ENCODE results near the gene SSPN. TPM values are rescaled to one million over a fixed set of nuclear protein-coding genes. Genes with fewer than 3 reads are reported as not detected.

Gene SSPN
- total RNA-seq, 1 experiment from 2014 or later, result 1.8 TPM

DNA sequence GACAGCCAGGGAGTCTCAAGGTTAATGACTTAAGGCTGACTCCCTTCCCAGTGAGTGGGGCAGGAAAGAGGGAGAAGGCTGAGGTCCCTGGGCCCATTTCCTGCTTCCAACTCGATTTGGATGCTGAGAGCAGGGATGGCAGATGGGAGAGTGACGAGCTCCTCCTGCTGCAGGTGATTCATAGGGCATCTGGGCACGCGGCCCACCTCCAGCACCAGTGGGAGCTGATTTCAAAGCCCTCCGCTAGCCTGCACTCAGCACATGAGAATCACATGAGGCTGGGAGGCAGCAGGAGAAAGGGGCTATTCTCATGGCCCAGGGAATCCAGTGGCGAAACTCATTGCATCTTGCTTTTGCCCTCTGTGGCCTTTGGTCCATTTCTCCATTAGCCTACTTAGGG lies 90.8 kb downstream of the SSPN start (continued):
- TF ChIP-seq, protein P1, sequence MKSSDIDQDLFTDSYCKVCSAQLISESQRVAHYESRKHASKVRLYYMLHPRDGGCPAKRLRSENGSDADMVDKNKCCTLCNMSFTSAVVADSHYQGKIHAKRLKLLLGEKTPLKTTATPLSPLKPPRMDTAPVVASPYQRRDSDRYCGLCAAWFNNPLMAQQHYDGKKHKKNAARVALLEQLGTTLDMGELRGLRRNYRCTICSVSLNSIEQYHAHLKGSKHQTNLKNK (CRISPR knock-in tag; IDR thresholded peaks at IDR 0.05), result no peak
- TF ChIP-seq CREB1 (CRISPR knock-in tag; IDR thresholded peaks at IDR 0.05), result no peak
- no peak for TF ChIP-seq FOXK1 (CRISPR knock-in tag; IDR thresholded peaks at IDR 0.05)
- no peak for TF ChIP-seq FOXP1 (CRISPR knock-in tag; IDR thresholded peaks at IDR 0.05; ENCODE audit: borderline replicate concordance)
- TF ChIP-seq ZNF263 (CRISPR knock-in tag; IDR thresholded peaks at IDR 0.05; ENCODE audit: low read depth), result no peak
- TF ChIP-seq GRHL2 (CRISPR knock-in tag; IDR thresholded peaks at IDR 0.05; ENCODE audit: insufficient replicate concordance, severe bottlenecking), result no peak
- TF ChIP-seq, protein P2, sequence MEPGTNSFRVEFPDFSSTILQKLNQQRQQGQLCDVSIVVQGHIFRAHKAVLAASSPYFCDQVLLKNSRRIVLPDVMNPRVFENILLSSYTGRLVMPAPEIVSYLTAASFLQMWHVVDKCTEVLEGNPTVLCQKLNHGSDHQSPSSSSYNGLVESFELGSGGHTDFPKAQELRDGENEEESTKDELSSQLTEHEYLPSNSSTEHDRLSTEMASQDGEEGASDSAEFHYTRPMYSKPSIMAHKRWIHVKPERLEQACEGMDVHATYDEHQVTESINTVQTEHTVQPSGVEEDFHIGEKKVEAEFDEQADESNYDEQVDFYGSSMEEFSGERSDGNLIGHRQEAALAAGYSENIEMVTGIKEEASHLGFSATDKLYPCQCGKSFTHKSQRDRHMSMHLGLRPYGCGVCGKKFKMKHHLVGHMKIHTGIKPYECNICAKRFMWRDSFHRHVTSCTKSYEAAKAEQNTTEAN (CRISPR knock-in tag; IDR thresholded peaks at IDR 0.05), result no peak
- TF ChIP-seq, protein P3, sequence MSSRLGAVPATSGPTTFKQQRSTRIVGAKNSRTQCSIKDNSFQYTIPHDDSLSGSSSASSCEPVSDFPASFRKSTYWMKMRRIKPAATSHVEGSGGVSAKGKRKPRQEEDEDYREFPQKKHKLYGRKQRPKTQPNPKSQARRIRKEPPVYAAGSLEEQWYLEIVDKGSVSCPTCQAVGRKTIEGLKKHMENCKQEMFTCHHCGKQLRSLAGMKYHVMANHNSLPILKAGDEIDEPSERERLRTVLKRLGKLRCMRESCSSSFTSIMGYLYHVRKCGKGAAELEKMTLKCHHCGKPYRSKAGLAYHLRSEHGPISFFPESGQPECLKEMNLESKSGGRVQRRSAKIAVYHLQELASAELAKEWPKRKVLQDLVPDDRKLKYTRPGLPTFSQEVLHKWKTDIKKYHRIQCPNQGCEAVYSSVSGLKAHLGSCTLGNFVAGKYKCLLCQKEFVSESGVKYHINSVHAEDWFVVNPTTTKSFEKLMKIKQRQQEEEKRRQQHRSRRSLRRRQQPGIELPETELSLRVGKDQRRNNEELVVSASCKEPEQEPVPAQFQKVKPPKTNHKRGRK (CRISPR knock-in tag; IDR thresholded peaks at IDR 0.05; ENCODE audit: borderline replicate concordance), result no peak
- TF ChIP-seq PRRX2 (CRISPR knock-in tag; IDR thresholded peaks at IDR 0.05), result no peak
- TF ChIP-seq ETV6 (CRISPR knock-in tag; IDR thresholded peaks at IDR 0.05), result no peak
- TF ChIP-seq ZNF396 (CRISPR knock-in tag; IDR thresholded peaks at IDR 0.05; ENCODE audit: borderline replicate concordance), result no peak
- no peak for TF ChIP-seq ZNF416 (CRISPR knock-in tag; IDR thresholded peaks at IDR 0.05)
- TF ChIP-seq FOXJ3 (CRISPR knock-in tag; IDR thresholded peaks at IDR 0.05; ENCODE audit: borderline replicate concordance), result no peak

DNA sequence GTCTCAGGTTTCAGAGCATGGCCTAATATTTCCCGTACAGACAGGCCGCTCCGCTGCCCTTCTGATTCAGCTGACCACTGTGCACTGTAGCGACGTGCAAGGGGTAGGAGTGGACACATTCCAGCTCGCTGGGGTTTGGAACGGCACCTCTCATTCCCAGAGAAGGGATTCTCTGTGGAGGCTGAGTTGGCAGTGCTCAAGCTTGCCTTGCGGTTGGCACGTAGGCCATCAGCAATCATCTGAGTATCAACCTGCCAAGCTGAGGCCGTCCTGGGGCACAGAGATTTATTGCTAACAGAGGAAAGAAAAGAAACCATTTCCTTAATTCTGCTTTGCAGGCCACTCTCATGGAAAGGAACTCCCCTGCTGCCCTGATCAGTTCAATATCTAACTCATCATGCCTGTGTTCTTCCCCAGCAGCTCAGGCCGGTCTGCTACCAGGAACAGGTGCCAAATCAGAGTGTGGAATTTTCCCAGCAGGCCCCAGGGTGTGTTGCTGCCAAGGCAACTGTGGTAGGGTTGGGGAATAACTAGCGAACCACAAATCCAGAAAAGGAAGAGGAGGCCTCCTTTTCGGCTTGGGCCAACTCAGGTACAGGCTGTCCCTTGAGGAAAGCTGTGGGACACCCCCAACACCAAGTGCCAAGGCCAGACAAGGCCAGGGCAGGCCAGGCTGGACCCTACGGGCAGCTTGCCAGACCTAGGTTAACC lies 92.5 kb downstream of the SSPN start:
- H3K4me3 Mint-ChIP-seq, result no peak overlapping the region
- H3K27me3 Mint-ChIP-seq (ENCODE audit: low read depth), result no peaks in the 10 kb centered on the region; the same call in 1 of the 2 replicates
- H3K27ac Mint-ChIP-seq, result no peak overlapping the region
- no peak for ATAC-seq
- DNase-seq (ENCODE audit: low spot score), result no peak
- POLR2A ChIA-PET, result no interaction called here
- no peaks in the 10 kb centered on the region for H3K36me3 Mint-ChIP-seq
- no peaks in the 10 kb centered on the region for H3K9me3 Mint-ChIP-seq
- H3K4me1 Mint-ChIP-seq, result no peaks in the 10 kb centered on the region
- CTCF ChIA-PET, result no interaction called here
- no peak for TF ChIP-seq SMAD3 (CRISPR knock-in tag; IDR thresholded peaks at IDR 0.05; ENCODE audit: borderline replicate concordance)
- TF ChIP-seq ZNF138 (CRISPR knock-in tag; conservative IDR thresholded peaks at IDR 0.05), result no peak
- TF ChIP-seq SP1 (CRISPR knock-in tag; conservative IDR thresholded peaks at IDR 0.05), result no peak
- TF ChIP-seq FOXP1 (CRISPR knock-in tag; IDR thresholded peaks at IDR 0.05; ENCODE audit: borderline replicate concordance), result no peak
- no peak for TF ChIP-seq FOXJ3 (CRISPR knock-in tag; IDR thresholded peaks at IDR 0.05; ENCODE audit: borderline replicate concordance)
- TF ChIP-seq, protein P4, sequence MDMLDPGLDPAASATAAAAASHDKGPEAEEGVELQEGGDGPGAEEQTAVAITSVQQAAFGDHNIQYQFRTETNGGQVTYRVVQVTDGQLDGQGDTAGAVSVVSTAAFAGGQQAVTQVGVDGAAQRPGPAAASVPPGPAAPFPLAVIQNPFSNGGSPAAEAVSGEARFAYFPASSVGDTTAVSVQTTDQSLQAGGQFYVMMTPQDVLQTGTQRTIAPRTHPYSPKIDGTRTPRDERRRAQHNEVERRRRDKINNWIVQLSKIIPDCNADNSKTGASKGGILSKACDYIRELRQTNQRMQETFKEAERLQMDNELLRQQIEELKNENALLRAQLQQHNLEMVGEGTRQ (CRISPR knock-in tag; IDR thresholded peaks at IDR 0.05), result no peak
- no peak for TF ChIP-seq ZNF219 (CRISPR knock-in tag; IDR thresholded peaks at IDR 0.05; ENCODE audit: borderline replicate concordance)
- TF ChIP-seq NFE2L1 (CRISPR knock-in tag; IDR thresholded peaks at IDR 0.05), result no peak
- TF ChIP-seq, protein P5, sequence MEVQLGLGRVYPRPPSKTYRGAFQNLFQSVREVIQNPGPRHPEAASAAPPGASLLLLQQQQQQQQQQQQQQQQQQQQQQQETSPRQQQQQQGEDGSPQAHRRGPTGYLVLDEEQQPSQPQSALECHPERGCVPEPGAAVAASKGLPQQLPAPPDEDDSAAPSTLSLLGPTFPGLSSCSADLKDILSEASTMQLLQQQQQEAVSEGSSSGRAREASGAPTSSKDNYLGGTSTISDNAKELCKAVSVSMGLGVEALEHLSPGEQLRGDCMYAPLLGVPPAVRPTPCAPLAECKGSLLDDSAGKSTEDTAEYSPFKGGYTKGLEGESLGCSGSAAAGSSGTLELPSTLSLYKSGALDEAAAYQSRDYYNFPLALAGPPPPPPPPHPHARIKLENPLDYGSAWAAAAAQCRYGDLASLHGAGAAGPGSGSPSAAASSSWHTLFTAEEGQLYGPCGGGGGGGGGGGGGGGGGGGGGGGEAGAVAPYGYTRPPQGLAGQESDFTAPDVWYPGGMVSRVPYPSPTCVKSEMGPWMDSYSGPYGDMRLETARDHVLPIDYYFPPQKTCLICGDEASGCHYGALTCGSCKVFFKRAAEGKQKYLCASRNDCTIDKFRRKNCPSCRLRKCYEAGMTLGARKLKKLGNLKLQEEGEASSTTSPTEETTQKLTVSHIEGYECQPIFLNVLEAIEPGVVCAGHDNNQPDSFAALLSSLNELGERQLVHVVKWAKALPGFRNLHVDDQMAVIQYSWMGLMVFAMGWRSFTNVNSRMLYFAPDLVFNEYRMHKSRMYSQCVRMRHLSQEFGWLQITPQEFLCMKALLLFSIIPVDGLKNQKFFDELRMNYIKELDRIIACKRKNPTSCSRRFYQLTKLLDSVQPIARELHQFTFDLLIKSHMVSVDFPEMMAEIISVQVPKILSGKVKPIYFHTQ (CRISPR knock-in tag; IDR thresholded peaks at IDR 0.05), result no peak
- TF ChIP-seq, protein P6, sequence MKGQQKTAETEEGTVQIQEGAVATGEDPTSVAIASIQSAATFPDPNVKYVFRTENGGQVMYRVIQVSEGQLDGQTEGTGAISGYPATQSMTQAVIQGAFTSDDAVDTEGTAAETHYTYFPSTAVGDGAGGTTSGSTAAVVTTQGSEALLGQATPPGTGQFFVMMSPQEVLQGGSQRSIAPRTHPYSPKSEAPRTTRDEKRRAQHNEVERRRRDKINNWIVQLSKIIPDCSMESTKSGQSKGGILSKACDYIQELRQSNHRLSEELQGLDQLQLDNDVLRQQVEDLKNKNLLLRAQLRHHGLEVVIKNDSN (CRISPR knock-in tag; IDR thresholded peaks at IDR 0.05), result no peak
- TF ChIP-seq, protein P7, sequence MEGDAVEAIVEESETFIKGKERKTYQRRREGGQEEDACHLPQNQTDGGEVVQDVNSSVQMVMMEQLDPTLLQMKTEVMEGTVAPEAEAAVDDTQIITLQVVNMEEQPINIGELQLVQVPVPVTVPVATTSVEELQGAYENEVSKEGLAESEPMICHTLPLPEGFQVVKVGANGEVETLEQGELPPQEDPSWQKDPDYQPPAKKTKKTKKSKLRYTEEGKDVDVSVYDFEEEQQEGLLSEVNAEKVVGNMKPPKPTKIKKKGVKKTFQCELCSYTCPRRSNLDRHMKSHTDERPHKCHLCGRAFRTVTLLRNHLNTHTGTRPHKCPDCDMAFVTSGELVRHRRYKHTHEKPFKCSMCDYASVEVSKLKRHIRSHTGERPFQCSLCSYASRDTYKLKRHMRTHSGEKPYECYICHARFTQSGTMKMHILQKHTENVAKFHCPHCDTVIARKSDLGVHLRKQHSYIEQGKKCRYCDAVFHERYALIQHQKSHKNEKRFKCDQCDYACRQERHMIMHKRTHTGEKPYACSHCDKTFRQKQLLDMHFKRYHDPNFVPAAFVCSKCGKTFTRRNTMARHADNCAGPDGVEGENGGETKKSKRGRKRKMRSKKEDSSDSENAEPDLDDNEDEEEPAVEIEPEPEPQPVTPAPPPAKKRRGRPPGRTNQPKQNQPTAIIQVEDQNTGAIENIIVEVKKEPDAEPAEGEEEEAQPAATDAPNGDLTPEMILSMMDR (IDR thresholded peaks at IDR 0.05), result no peak
- TF ChIP-seq GRHL2 (CRISPR knock-in tag; IDR thresholded peaks at IDR 0.05; ENCODE audit: insufficient replicate concordance, severe bottlenecking), result no peak
- no peak for TF ChIP-seq ZNF263 (CRISPR knock-in tag; IDR thresholded peaks at IDR 0.05; ENCODE audit: low read depth)
- TF ChIP-seq ZBTB21 (CRISPR knock-in tag; IDR thresholded peaks at IDR 0.05; ENCODE audit: borderline replicate concordance), result no peak
